ENCODE measurements around the gene SERPINB4.

DNA sequence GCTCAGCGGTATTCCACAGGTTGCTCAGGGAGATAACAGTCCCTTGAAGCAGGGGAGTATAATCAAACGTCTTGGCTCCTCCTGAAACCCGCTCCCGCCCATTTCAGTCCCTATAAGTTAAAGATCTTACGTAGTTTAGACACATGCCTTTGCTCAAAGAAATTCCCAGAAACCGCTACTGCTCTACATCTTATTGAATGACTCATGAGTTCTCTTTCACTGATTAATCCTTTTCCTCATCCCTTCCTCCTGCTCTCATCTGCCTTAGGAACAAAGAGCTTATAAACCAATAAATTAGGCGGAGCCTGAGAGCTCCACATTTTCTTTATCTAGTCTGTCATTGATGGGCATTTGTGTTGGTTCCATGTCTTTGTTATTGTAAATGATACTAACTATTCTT is 4.2 kb upstream of the SERPINB4 start:
- TF ChIP-seq, protein P1, sequence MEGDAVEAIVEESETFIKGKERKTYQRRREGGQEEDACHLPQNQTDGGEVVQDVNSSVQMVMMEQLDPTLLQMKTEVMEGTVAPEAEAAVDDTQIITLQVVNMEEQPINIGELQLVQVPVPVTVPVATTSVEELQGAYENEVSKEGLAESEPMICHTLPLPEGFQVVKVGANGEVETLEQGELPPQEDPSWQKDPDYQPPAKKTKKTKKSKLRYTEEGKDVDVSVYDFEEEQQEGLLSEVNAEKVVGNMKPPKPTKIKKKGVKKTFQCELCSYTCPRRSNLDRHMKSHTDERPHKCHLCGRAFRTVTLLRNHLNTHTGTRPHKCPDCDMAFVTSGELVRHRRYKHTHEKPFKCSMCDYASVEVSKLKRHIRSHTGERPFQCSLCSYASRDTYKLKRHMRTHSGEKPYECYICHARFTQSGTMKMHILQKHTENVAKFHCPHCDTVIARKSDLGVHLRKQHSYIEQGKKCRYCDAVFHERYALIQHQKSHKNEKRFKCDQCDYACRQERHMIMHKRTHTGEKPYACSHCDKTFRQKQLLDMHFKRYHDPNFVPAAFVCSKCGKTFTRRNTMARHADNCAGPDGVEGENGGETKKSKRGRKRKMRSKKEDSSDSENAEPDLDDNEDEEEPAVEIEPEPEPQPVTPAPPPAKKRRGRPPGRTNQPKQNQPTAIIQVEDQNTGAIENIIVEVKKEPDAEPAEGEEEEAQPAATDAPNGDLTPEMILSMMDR (conservative IDR thresholded peaks at IDR 0.05; ENCODE audit: low read depth, low read length) = no peak
- TF ChIP-seq EZH2 (IDR thresholded peaks at IDR 0.05; ENCODE audit: low read length, unreplicated experiment) (no peak), EZH2phosphoT487 (IDR thresholded peaks at IDR 0.05; ENCODE audit: borderline replicate concordance, low read length) (no peak)

All from PC-3 (cell line).